K562 (cell line): Measurements from ENCODE around the gene ANKFN1. TPM values are rescaled to one million over a fixed set of nuclear protein-coding genes. Genes with fewer than 3 reads are reported as not detected.

Source experiments
- ATAC-seq: fragments of 200-7000 bp; cut with Tn5 transposase; 3 replicates; pipeline ENCODE4 v1.9.1; 2020; ENCODE audit warnings: moderate library complexity
- BruUV-seq: library from RNA; stranded (reverse); fragments of 400-500 nt; replicated peaks from 2 replicates; lab custom pipeline; 2021; lab: Mats Ljungman, UMichigan
- CTCF ChIA-PET: fragments of 300-600 bp; formaldehyde crosslinking; extraction: SDS; loops from one replicate; lab custom pipeline; 2021; ENCODE audit warnings: low intra/inter-chr PET ratio; lab: Yijun Ruan, JAX
- POLR2A ChIA-PET: fragments of 300-600, 350-650 bp; sonication (Branson Sonifier 250); formaldehyde crosslinking; extraction: SDS; loops from one replicate; lab custom pipeline; 2021; ENCODE audit warnings: antibody characterized with exemption, inconsistent platforms; lab: Yijun Ruan, JAX
- DNase-seq, 4 experiments: peaks; one replicate each; pipeline versions ENCODE4 v3.0.0 to v3.0.0-alpha.2; 2011 to 2018; ENCODE audit warnings: low spot score in 3 of 4, mixed read lengths in 3 of 4; ENCODE audit errors: extremely low read depth in 1 of 4
- FAIRE-seq: peaks from 2 replicates; lab custom pipeline; 2011; peaks lifted over from hg19 to GRCh38; lab: Jason Lieb, UNC
- H2AFZ ChIP-seq: 2 replicates; pipeline ENCODE4 v1.6.0; 2011; ENCODE audit warnings: low read depth, low read length, control low read depth, inconsistent platforms
- H3K27ac ChIP-seq: fragments of 200-600 bp; 3 replicates; pipeline ENCODE4 v1.8.0; 2011; ENCODE audit warnings: low read depth, mild to moderate bottlenecking, control low read depth, inconsistent platforms, low read length, moderate library complexity, mixed read lengths; ENCODE audit errors: extremely low read depth
- H3K27me3 ChIP-seq, 2 experiments: fragments of 300-600 bp in 1 of 2; 2 replicates in 1 of 2; 3 replicates in 1 of 2; pipeline versions ENCODE4 v1.6.0 to v1.8.0; 2011; ENCODE audit warnings: inconsistent platforms in 2 of 2, low read length in 2 of 2, mild to moderate bottlenecking in 1 of 2, mixed read lengths in 1 of 2, moderate library complexity in 1 of 2; ENCODE audit not compliant: control insufficient read depth in 2 of 2, insufficient read depth in 2 of 2
- H3K36me3 ChIP-seq: fragments of 300-600 bp; 3 replicates; pipeline ENCODE4 v1.8.0; 2011; ENCODE audit warnings: mild to moderate bottlenecking, low read length, inconsistent platforms; ENCODE audit not compliant: control insufficient read depth, insufficient read depth
- H3K4me1 ChIP-seq, 2 experiments: fragments of 200-600 bp in 1 of 2; replicated peaks in 1 of 2; 2 replicates in 1 of 2; 3 replicates in 1 of 2; pipeline versions ENCODE4 v1.5.1 to v1.8.0; 2011; ENCODE audit warnings: inconsistent platforms in 2 of 2, low read length in 2 of 2, mild to moderate bottlenecking in 1 of 2, mixed read lengths in 1 of 2, moderate library complexity in 1 of 2; ENCODE audit not compliant: control insufficient read depth in 2 of 2, insufficient read depth in 2 of 2
- H3K4me2 ChIP-seq: 2 replicates; pipeline ENCODE4 v1.6.1; 2011; ENCODE audit warnings: low read length, control low read depth, inconsistent platforms, mixed read lengths; ENCODE audit not compliant: insufficient read depth
- H3K4me3 ChIP-seq: fragments of 200-600 bp; sonication (generic), shearing (Covaris generic); 2 replicates; pipeline ENCODE4 v1.5.1; 2016; ENCODE audit warnings: control low read depth, inconsistent platforms
- H3K79me2 ChIP-seq: fragments of 200-600 bp; 3 replicates; pipeline ENCODE4 v1.8.0; 2011; ENCODE audit warnings: low read length, inconsistent platforms; ENCODE audit not compliant: control insufficient read depth, insufficient read depth
- H3K9ac ChIP-seq, 2 experiments: 2 replicates each; pipeline versions ENCODE4 v1.6.0 to v1.6.1; 2011; ENCODE audit warnings: low read depth in 2 of 2, low read length in 2 of 2, control low read depth in 1 of 2, inconsistent platforms in 1 of 2, mild to moderate bottlenecking in 1 of 2, mixed read lengths in 1 of 2; ENCODE audit not compliant: insufficient read depth in 1 of 2
- H3K9me1 ChIP-seq: one replicate; pipeline ENCODE4 v1.6.0; 2011; ENCODE audit warnings: inconsistent platforms, mild to moderate bottlenecking, low read length, moderate library complexity; ENCODE audit not compliant: control insufficient read depth, insufficient read depth
- H3K9me3 ChIP-seq: replicated peaks from 2 replicates; pipeline ENCODE4 v1.5.1; 2011; ENCODE audit warnings: low read depth, low read length, inconsistent platforms; ENCODE audit not compliant: control insufficient read depth, insufficient read depth
- H4K20me1 ChIP-seq: replicated peaks from 2 replicates; pipeline ENCODE4 v1.6.1; 2011; ENCODE audit warnings: low read length, inconsistent platforms, mixed read lengths; ENCODE audit not compliant: control insufficient read depth, insufficient read depth
- ETV1 ChIP-seq: fragments of 450-650 bp; conservative IDR thresholded peaks from 2 replicates; pipeline ENCODE4 v1.6.1; 2016; ENCODE audit warnings: missing genetic modification characterization, control low read depth, low read depth, missing compliant biosample characterization
- RAD51 ChIP-seq: fragments of 450-650 bp; IDR thresholded peaks from 2 replicates; pipeline ENCODE4 v1.7.1; 2016; ENCODE audit warnings: low read depth, mild to moderate bottlenecking, borderline replicate concordance
- STAT5A ChIP-seq: IDR thresholded peaks from 2 replicates; pipeline ENCODE4 v1.6.1; 2012; ENCODE audit warnings: low read length, inconsistent platforms, borderline replicate concordance
- ZNF561 ChIP-seq: fragments of 450-650 bp; formaldehyde crosslinking; conservative IDR thresholded peaks from 2 replicates; pipeline ENCODE4 v1.4.0; 2020; ENCODE audit warnings: mild to moderate bottlenecking, moderate library complexity
- WGBS: fragments of 100-300 bp; shearing (Covaris generic); methylation state at CpG from one replicate; pipeline ENCODE4 v1.1.6; 2016; ENCODE audit warnings: low coverage, mixed read lengths; ENCODE audit not compliant: insufficient coverage; ENCODE audit errors: missing lambda C conversion rate; 5-methylcytosine and 5-hydroxymethylcytosine counted together
- in situ Hi-C: fragments of 300-500 bp; cut with MboI; formaldehyde crosslinking; loops from 4 replicates; pipeline ENCODE4 v1.15.0; 2018; ENCODE audit warnings: inconsistent platforms, mixed read lengths
- intact Hi-C: fragments of 100-400 bp; cut with micrococcal nuclease; formaldehyde crosslinking; loops from 2 replicates; pipeline ENCODE4 v1.14.2; 2022
- polyA plus RNA-seq, 8 experiments: library from polyadenylated mRNA; depleted of rRNA in 4 of 8; stranded (reverse) in 5 of 8; unstranded in 3 of 8; fragments of >200 nt; fragmentation: Nextera tagmentation in 2 of 8; fragmentation: Illumina TruSeq in 1 of 8; extraction: Ambion mirVana in 2 of 8; extraction: Trizol in 1 of 8; gene quantifications; 2 replicates each; pipeline versions ENCODE4 v1.2.1 to v1.2.3, GENCODE V29; 2011 to 2014; ENCODE audit warnings: inconsistent platforms in 1 of 8, missing spikeins in 1 of 8
- total RNA-seq, 7 experiments: library from RNA; depleted of rRNA in 6 of 7; stranded (reverse); fragments of >200 nt in 6 of 7; fragmentation: Illumina TruSeq in 2 of 7; extraction: Trizol in 2 of 7; gene quantifications; 2 replicates each; pipeline versions ENCODE4 v1.2.1 to v1.2.3, GENCODE V29; 2011 to 2021; ENCODE audit warnings: low replicate concordance in 1 of 7

Gene ANKFN1
- total and polyA plus RNA-seq, 9 of the 15 experiments (the other 6 are each of a cell fraction or from before 2014, with no cell fraction given): 0.04 to 0.39 (median 0.15) TPM; not detected in 1

DNA sequence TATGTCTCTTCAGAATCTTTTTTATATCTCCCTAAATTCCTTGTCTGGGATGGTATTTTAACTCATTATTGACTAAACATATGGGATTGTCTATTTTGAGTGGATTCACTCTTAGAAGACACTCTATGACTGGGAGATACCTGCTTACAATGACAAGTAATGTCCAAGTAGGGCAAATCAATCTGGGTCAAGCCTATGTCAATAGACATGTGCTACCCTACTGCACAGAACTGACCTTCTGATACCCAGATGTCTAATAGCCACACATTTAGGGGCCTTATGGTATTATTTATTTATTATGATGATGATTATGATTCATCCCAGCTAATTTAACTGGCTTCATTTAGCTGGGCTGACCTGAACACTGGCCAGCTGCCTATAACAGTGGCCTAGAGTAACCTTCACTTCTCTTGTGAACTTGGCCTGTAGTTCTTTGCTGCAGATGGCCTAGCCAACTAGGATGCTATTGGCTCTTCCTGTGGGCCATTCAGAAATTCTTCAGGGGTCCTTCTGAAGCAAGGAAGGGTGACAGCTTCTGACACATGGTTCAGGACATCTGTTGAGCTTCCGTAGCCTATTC is 138.0 kb downstream of the ANKFN1 start:
- DNase-seq: no peak
- 0% methylated on average over 1 of the region's 1 CpG for WGBS
- no peak overlapping the region for H2AFZ ChIP-seq
- H3K4me1 ChIP-seq: no peaks in the 10 kb centered on the region
- no peak overlapping the region for H3K4me2 ChIP-seq
- no peaks in the 10 kb centered on the region for H4K20me1 ChIP-seq
- H3K4me3 ChIP-seq: no peak overlapping the region
- POLR2A ChIA-PET: interaction anchor here (0.9 kb wide), 1 partner anchor 389 kb away, joined by 3 read pairs; no protein-coding TSS in a partner anchor
- H3K9ac ChIP-seq: no peak overlapping the region
- H3K27me3 ChIP-seq: no peaks in the 10 kb centered on the region
- H3K36me3 ChIP-seq: no peaks in the 10 kb centered on the region
- H3K79me2 ChIP-seq: no peaks in the 10 kb centered on the region
- no TSS peak for BruUV-seq
- intact Hi-C loops (no loop called here), in situ Hi-C loops (no loop called here)
- CTCF ChIA-PET: no interaction called here
- H3K9me3 ChIP-seq: no peaks in the 10 kb centered on the region
- no peak for FAIRE-seq
- no peak overlapping the region for H3K27ac ChIP-seq
- H3K9me1 ChIP-seq: no peaks in the 10 kb centered on the region
- TF ChIP-seq STAT5A (no peak), ZNF561 (CRISPR knock-in tag) (no peak), RAD51 (no peak)
- ATAC-seq: no peak

DNA sequence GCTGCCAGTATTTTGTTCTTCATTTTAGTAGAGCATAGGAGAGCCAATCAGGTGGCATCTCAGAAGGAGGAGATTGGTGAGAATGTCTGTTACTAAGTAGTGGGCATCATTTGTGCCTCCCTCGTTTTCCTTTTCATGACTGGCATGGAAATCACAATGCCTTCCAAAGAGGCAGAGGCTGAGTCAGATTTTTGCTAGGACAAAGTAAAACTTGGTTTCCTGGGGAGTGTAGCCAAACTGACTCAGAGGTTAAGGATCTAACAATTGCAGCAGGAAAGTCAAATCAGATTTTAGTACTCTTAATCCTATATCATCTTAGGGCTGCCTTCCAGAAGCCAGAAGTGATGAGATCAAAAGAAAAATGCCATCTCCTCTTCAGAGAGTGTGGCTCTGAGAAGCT is 138.7 kb downstream of the ANKFN1 start:
- no peak overlapping the region for H3K4me3 ChIP-seq
- no peak for TF ChIP-seq ETV1 (tag)
- TF ChIP-seq, all 486 proteins: peak for 0
- no peaks in the 10 kb centered on the region for H3K4me1 ChIP-seq
- no peak overlapping the region for H3K4me2 ChIP-seq
- no peak overlapping the region for H2AFZ ChIP-seq
- H3K9me3 ChIP-seq: no peaks in the 10 kb centered on the region
- H3K9ac ChIP-seq: no peak overlapping the region
- no peaks in the 10 kb centered on the region for H3K27me3 ChIP-seq
- CTCF ChIA-PET: no interaction called here
- POLR2A ChIA-PET: interaction anchor here (0.9 kb wide), 1 partner anchor 388 kb away, joined by 3 read pairs; no protein-coding TSS in a partner anchor
- no peaks in the 10 kb centered on the region for H4K20me1 ChIP-seq
- ATAC-seq (no peak), FAIRE-seq (no peak), DNase-seq (no peak)
- H3K27ac ChIP-seq: no peak overlapping the region
- WGBS: 9% methylated on average over 1 of the region's 1 CpG
- intact Hi-C loops (no loop called here), in situ Hi-C loops (no loop called here)
- no TSS peak for BruUV-seq
- no peaks in the 10 kb centered on the region for H3K36me3 ChIP-seq
- H3K79me2 ChIP-seq: no peaks in the 10 kb centered on the region
- H3K9me1 ChIP-seq: no peaks in the 10 kb centered on the region
